ENCODE results near the gene PRM1. TPM values are rescaled to one million over a fixed set of nuclear protein-coding genes. Genes with fewer than 3 reads are reported as not detected.

PRM1 gene
- total and polyA plus RNA-seq, 2 of the 13 experiments (the other 11 are each of a cell fraction or from before 2014, with no cell fraction given): not detected

DNA sequence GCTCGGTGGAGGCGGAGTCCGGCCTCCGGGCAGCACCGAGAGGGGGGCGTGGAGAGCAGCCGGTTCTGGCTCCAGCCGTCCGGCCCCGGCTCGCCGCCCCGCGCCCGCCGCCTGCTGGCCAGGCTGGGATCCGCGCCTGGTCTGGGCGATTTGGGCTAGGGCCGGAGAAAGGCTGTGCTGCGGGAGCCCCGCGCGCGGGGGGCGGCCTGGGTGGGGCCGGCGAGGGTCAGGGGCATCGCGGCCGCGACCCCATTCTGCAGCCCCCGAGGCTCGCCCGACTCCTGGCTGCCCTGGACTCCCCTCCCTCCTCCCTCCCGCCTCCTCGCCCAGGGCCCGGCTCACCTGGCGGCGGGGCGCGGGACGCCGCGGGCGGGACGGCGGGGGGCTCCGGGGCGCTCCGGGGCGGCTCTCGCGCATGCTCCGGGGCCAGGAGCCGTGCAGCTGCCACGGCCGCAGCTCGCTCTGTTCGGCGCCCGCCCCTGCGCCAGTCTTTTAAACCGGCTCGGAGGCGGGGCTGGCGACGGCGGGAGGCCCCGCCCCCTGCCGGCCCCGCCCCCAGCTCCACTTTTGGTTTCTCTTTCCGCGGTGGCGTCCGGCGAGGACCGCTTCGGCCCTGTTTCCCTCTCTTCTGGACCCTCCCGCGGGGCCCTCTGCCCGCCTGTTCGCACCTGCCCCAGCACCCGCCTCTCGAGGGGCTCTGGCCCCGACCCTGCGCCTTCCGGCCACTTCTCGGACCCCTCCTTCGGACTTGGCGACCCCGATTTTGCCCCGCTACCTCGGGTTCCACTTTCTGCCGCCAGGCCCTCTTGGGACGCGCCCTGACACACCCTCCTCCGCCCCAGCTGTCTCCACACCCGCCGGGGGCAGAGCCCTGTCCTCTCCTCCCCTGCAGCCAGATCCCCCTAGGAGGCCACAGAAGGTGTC is 25.1 kb downstream of the PRM1 start, which contains the start of gene SOCS1 (continued):
- TF ChIP-seq ZNF512B (CRISPR knock-in tag; IDR thresholded peaks at IDR 0.05; ENCODE audit: borderline replicate concordance) (no peak), TP53 (CRISPR knock-in tag; conservative IDR thresholded peaks at IDR 0.05) (no peak; the same call in 1 of the 2 replicates), RARA (CRISPR knock-in tag; IDR thresholded peaks at IDR 0.05) (peak; percentile 43; the same call in 1 of the 2 replicates), ZNF83 (CRISPR knock-in tag; IDR thresholded peaks at IDR 0.05; ENCODE audit: borderline replicate concordance) (no peak; the same call in none of the 2 replicates), RXRB (CRISPR knock-in tag; IDR thresholded peaks at IDR 0.05; ENCODE audit: borderline replicate concordance) (peak; percentile 55), ZNF7 (CRISPR knock-in tag; IDR thresholded peaks at IDR 0.05) (0 out of 2 replicates have a peak, but pooled peaks have one; percentile 21), STAG1 (CRISPR knock-in tag; IDR thresholded peaks at IDR 0.05) (peak; percentile 84), SMAD9 (CRISPR knock-in tag; IDR thresholded peaks at IDR 0.05) (peak; percentile 89; the same call in 1 of the 2 replicates), GATAD2A (CRISPR knock-in tag; IDR thresholded peaks at IDR 0.05) (no peak), KDM2A (CRISPR knock-in tag; IDR thresholded peaks at IDR 0.05; ENCODE audit: borderline replicate concordance, low read depth) (no peak; the same call in none of the 2 replicates), ZNF546 (CRISPR knock-in tag; conservative IDR thresholded peaks at IDR 0.05) (peak; percentile 69), ZNF782 (CRISPR knock-in tag; IDR thresholded peaks at IDR 0.05; ENCODE audit: borderline replicate concordance) (no peak; the same call in 1 of the 2 replicates), MZF1 (CRISPR knock-in tag; IDR thresholded peaks at IDR 0.05; ENCODE audit: borderline replicate concordance) (no peak), HOXA7 (CRISPR knock-in tag; IDR thresholded peaks at IDR 0.05) (0 out of 2 replicates have a peak, but pooled peaks have one; percentile 22), ZNF251 (CRISPR knock-in tag; IDR thresholded peaks at IDR 0.05) (no peak), SATB2 (CRISPR knock-in tag; IDR thresholded peaks at IDR 0.05) (peak; percentile 93; the same call in 1 of the 2 replicates), HDAC6 (IDR thresholded peaks at IDR 0.05; ENCODE audit: low read depth, low read length) (no peak)
- TF ChIP-seq, protein P1, sequence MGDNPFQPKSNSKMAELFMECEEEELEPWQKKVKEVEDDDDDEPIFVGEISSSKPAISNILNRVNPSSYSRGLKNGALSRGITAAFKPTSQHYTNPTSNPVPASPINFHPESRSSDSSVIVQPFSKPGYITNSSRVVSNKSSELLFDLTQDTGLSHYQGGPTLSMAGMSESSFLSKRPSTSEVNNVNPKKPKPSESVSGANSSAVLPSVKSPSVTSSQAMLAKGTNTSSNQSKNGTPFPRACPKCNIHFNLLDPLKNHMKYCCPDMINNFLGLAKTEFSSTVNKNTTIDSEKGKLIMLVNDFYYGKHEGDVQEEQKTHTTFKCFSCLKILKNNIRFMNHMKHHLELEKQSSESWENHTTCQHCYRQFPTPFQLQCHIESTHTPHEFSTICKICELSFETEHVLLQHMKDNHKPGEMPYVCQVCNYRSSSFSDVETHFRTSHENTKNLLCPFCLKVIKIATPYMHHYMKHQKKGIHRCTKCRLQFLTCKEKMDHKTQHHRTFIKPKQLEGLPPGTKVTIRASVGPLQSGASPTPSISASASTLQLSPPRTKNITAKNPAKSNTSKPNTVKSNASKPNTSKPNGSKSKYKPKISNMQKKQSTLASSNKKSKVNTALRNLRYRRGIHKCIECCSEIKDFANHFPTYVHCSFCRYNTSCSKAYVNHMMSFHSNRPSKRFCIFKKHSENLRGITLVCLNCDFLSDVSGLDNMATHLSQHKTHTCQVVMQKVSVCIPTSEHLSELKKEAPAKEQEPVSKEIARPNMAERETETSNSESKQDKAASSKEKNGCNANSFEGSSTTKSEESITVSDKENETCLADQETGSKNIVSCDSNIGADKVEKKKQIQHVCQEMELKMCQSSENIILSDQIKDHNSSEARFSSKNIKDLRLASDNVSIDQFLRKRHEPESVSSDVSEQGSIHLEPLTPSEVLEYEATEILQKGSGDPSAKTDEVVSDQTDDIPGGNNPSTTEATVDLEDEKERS (CRISPR knock-in tag; IDR thresholded peaks at IDR 0.05): no peak
- TF ChIP-seq, protein P2, sequence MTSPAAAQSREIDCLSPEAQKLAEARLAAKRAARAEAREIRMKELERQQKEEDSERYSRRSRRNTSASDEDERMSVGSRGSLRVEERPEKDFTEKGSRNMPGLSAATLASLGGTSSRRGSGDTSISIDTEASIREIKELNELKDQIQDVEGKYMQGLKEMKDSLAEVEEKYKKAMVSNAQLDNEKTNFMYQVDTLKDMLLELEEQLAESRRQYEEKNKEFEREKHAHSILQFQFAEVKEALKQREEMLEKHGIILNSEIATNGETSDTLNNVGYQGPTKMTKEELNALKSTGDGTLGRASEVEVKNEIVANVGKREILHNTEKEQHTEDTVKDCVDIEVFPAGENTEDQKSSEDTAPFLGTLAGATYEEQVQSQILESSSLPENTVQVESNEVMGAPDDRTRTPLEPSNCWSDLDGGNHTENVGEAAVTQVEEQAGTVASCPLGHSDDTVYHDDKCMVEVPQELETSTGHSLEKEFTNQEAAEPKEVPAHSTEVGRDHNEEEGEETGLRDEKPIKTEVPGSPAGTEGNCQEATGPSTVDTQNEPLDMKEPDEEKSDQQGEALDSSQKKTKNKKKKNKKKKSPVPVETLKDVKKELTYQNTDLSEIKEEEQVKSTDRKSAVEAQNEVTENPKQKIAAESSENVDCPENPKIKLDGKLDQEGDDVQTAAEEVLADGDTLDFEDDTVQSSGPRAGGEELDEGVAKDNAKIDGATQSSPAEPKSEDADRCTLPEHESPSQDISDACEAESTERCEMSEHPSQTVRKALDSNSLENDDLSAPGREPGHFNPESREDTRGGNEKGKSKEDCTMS (CRISPR knock-in tag; conservative IDR thresholded peaks at IDR 0.05): no peak
